GM12875 (cell line): ENCODE data around the gene MEGF11.

ENCODE experiments used
- H3K4me3 ChIP-seq: one replicate; pipeline ENCODE4 v1.5.1; 2011; ENCODE audit warnings: low read depth, low read length, control low read depth
- TF ChIP-seq, protein P1 (sequence below): IDR thresholded peaks from 2 replicates; pipeline ENCODE4 v1.5.1; 2011; ENCODE audit warnings: low read depth, mild to moderate bottlenecking, control low read depth, inconsistent platforms, low read length, moderate library complexity, borderline replicate concordance; ENCODE audit not compliant: insufficient read depth

MEGF11 gene

GRCh38 chr15:66044837-66045236, 208.7 kb downstream of the MEGF11 start:
- TF ChIP-seq, protein P1, sequence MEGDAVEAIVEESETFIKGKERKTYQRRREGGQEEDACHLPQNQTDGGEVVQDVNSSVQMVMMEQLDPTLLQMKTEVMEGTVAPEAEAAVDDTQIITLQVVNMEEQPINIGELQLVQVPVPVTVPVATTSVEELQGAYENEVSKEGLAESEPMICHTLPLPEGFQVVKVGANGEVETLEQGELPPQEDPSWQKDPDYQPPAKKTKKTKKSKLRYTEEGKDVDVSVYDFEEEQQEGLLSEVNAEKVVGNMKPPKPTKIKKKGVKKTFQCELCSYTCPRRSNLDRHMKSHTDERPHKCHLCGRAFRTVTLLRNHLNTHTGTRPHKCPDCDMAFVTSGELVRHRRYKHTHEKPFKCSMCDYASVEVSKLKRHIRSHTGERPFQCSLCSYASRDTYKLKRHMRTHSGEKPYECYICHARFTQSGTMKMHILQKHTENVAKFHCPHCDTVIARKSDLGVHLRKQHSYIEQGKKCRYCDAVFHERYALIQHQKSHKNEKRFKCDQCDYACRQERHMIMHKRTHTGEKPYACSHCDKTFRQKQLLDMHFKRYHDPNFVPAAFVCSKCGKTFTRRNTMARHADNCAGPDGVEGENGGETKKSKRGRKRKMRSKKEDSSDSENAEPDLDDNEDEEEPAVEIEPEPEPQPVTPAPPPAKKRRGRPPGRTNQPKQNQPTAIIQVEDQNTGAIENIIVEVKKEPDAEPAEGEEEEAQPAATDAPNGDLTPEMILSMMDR, result no peak
- no peak overlapping the region for H3K4me3 ChIP-seq

GRCh38 chr15:66043264-66043663, 210.3 kb downstream of the MEGF11 start:
- TF ChIP-seq, protein P1, result no peak
- no peak overlapping the region for H3K4me3 ChIP-seq

- TF ChIP-seq, protein P1, result no peak
- no peak overlapping the region for H3K4me3 ChIP-seq
Observed at GRCh38 chr15:66042624-66043023, 210.9 kb downstream of the MEGF11 start.

DNA sequence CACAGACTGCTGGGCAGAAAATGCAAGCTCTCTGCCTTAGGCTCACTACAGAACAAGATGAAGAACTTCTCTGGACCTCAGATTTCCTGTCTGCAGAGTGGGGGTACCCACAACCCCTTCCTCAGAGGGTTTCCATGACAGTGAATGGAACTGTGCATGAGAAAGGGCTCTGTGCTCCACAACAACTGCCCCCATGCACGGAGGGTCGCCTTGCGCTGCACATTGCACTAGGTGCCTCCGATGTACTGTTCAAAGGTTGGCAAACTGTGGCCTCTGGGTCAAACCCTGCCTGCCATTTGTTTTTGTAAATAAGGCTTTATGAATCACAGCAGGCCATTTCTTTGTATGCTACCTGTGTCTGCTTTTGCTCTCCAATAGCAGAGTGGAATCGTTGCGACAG, 212.3 kb downstream of the MEGF11 start:
- H3K4me3 ChIP-seq, result no peak overlapping the region
- TF ChIP-seq, protein P1, result no peak

DNA sequence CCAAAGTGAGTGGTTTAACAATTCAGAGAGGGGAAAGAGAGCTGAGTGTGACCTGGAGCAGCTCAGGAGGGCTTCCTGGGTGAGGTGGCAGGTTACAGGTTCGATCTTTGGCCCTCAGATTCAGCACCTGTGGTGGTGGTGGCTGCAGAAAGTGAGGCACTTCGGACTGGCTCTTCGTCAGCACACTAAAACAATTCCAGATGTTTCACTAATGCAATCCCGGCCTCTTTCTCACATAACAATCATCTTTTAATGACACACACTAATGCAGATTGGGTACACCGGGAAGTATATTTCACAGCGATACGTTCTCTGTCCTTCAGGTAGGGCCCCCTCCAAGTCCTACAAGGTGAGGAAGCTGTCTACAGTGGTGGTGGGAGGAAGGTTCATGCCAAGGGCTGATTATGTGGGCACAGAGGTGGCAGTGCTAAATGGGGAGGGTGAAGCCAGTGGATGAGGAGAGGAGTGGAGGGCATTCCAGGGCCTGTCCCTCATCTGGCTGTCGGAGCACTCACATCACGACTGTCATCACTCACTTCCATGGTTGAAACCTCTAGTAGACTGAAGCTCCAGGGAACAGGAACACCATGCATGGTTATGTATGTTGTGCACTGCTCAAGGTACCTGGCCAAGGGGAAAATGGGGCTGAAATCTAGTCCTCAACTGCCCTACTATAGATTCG, 213.2 kb downstream of the MEGF11 start:
- no peak overlapping the region for H3K4me3 ChIP-seq
- TF ChIP-seq, protein P1, result no peak

- TF ChIP-seq, protein P1, result no peak
- H3K4me3 ChIP-seq, result no peak overlapping the region
Observed at GRCh38 chr15:66039117-66039871, 214.3 kb downstream of the MEGF11 start.
